Measurements from ENCODE around the gene DCDC1.

DNA sequence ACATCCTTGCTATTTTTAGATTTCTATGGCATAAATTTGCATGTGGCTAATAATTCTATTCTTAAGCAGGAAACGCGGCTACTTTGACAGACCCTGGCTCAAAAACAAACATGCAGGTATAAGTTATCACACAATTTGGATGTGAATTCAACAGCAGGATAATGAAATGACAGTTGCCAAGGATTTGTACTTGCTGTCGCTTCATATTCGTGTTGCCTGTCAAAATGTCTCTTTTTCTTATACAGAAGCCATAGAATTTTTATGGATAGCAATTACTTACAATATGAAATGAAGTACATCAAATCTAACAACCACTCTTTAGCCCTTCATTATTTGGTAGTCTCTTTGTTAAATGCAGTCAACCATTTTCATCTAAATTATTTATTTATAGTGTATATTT is 46.4 kb downstream of the DCDC1 start:
- TF ChIP-seq POLR2AphosphoS5 (IDR thresholded peaks at IDR 0.05; ENCODE audit: low read depth, low read length): no peak
- TF ChIP-seq, protein P1, sequence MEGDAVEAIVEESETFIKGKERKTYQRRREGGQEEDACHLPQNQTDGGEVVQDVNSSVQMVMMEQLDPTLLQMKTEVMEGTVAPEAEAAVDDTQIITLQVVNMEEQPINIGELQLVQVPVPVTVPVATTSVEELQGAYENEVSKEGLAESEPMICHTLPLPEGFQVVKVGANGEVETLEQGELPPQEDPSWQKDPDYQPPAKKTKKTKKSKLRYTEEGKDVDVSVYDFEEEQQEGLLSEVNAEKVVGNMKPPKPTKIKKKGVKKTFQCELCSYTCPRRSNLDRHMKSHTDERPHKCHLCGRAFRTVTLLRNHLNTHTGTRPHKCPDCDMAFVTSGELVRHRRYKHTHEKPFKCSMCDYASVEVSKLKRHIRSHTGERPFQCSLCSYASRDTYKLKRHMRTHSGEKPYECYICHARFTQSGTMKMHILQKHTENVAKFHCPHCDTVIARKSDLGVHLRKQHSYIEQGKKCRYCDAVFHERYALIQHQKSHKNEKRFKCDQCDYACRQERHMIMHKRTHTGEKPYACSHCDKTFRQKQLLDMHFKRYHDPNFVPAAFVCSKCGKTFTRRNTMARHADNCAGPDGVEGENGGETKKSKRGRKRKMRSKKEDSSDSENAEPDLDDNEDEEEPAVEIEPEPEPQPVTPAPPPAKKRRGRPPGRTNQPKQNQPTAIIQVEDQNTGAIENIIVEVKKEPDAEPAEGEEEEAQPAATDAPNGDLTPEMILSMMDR (IDR thresholded peaks at IDR 0.05): no peak
- TF ChIP-seq, protein P2, sequence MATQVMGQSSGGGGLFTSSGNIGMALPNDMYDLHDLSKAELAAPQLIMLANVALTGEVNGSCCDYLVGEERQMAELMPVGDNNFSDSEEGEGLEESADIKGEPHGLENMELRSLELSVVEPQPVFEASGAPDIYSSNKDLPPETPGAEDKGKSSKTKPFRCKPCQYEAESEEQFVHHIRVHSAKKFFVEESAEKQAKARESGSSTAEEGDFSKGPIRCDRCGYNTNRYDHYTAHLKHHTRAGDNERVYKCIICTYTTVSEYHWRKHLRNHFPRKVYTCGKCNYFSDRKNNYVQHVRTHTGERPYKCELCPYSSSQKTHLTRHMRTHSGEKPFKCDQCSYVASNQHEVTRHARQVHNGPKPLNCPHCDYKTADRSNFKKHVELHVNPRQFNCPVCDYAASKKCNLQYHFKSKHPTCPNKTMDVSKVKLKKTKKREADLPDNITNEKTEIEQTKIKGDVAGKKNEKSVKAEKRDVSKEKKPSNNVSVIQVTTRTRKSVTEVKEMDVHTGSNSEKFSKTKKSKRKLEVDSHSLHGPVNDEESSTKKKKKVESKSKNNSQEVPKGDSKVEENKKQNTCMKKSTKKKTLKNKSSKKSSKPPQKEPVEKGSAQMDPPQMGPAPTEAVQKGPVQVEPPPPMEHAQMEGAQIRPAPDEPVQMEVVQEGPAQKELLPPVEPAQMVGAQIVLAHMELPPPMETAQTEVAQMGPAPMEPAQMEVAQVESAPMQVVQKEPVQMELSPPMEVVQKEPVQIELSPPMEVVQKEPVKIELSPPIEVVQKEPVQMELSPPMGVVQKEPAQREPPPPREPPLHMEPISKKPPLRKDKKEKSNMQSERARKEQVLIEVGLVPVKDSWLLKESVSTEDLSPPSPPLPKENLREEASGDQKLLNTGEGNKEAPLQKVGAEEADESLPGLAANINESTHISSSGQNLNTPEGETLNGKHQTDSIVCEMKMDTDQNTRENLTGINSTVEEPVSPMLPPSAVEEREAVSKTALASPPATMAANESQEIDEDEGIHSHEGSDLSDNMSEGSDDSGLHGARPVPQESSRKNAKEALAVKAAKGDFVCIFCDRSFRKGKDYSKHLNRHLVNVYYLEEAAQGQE (IDR thresholded peaks at IDR 0.05; ENCODE audit: insufficient read depth in 1 of 2, low read depth in 2 of 2, low read length in 1 of 2): no peak

Data from Panc1 (cell line).